GM12801 (cell line): ENCODE measurements around the gene ZCCHC2.

Experiments
- CTCF ChIP-seq: IDR thresholded peaks from one replicate; pipeline ENCODE4 v1.5.1; 2011; ENCODE audit warnings: control low read depth; ENCODE audit not compliant: insufficient read length; ENCODE audit errors: extremely low read depth

The ZCCHC2 gene

GRCh38 chr18:62612289-62612645, 89.4 kb downstream of the ZCCHC2 start:
- TF ChIP-seq CTCF = no peak

- TF ChIP-seq CTCF = no peak
Observed at GRCh38 chr18:62612776-62613175, 90.0 kb downstream of the ZCCHC2 start.

- no peak for TF ChIP-seq CTCF
Observed at GRCh38 chr18:62614494-62614893, 91.7 kb downstream of the ZCCHC2 start.

- TF ChIP-seq CTCF = no peak
Observed at GRCh38 chr18:62616331-62616805, 93.5 kb downstream of the ZCCHC2 start.

GRCh38 chr18:62617793-62618591, 95.2 kb downstream of the ZCCHC2 start:
- no peak for TF ChIP-seq CTCF

- no peak for TF ChIP-seq CTCF
Observed at GRCh38 chr18:62618735-62619134, 95.9 kb downstream of the ZCCHC2 start.

GRCh38 chr18:62621546-62621945, 98.7 kb downstream of the ZCCHC2 start:
- no peak for TF ChIP-seq CTCF
